ENCODE data around the gene MACROD2.

MACROD2 gene

GRCh38 chr20:15921930-15922329, 1926.6 kb downstream of the MACROD2 start:
- no peak for DNase-seq

GRCh38 chr20:15922556-15922955, 1927.2 kb downstream of the MACROD2 start:
- no peak for DNase-seq

- DNase-seq = no peak
These were observed 1927.9 kb downstream of the MACROD2 start for GRCh38 chr20:15923030-15923776.

GRCh38 chr20:15924556-15924955, 1929.2 kb downstream of the MACROD2 start:
- no peak for DNase-seq

- DNase-seq = no peak
These were observed 1930.1 kb downstream of the MACROD2 start for GRCh38 chr20:15925376-15925775.

- DNase-seq = no peak
These were observed 1932.8 kb downstream of the MACROD2 start for GRCh38 chr20:15927893-15928650.

- DNase-seq = no peak
These were observed 1933.6 kb downstream of the MACROD2 start for GRCh38 chr20:15928946-15929345.

GRCh38 chr20:15930311-15931305, 1935.3 kb downstream of the MACROD2 start:
- no peak for DNase-seq

GRCh38 chr20:15931897-15932296, 1936.6 kb downstream of the MACROD2 start:
- DNase-seq = no peak

GRCh38 chr20:15937179-15937578, 1941.9 kb downstream of the MACROD2 start:
- no peak for DNase-seq

GRCh38 chr20:15938847-15939246, 1943.5 kb downstream of the MACROD2 start:
- no peak for DNase-seq

GRCh38 chr20:15940127-15940526, 1944.8 kb downstream of the MACROD2 start:
- DNase-seq = no peak

- no peak for DNase-seq
These were observed 1946.8 kb downstream of the MACROD2 start for GRCh38 chr20:15942130-15942529.

- no peak for DNase-seq
These were observed 1950.0 kb downstream of the MACROD2 start for GRCh38 chr20:15945289-15945688.

GRCh38 chr20:15949391-15949790, 1954.1 kb downstream of the MACROD2 start:
- DNase-seq = no peak

GRCh38 chr20:15951658-15952057, 1956.3 kb downstream of the MACROD2 start:
- DNase-seq = no peak

GRCh38 chr20:15958142-15958541, 1962.8 kb downstream of the MACROD2 start:
- no peak for DNase-seq

- DNase-seq = no peak
These were observed 1969.8 kb downstream of the MACROD2 start for GRCh38 chr20:15965165-15965564.

- no peak for DNase-seq
These were observed 1972.0 kb downstream of the MACROD2 start for GRCh38 chr20:15967334-15967733.

GRCh38 chr20:15976047-15976736, 1980.9 kb downstream of the MACROD2 start:
- DNase-seq = no peak

- DNase-seq = no peak
These were observed 1981.7 kb downstream of the MACROD2 start for GRCh38 chr20:15977026-15977425.

- no peak for DNase-seq
These were observed 1982.4 kb downstream of the MACROD2 start for GRCh38 chr20:15977758-15978157.
